Ovary (tissue), 9 donors: Measurements from ENCODE around the gene CNOT6L. TPM values are rescaled to one million over a fixed set of nuclear protein-coding genes. Genes with fewer than 3 reads are reported as not detected.

Experiments used
- DNase-seq, 5 donors: peaks; one replicate each; pipeline ENCODE4 v3.0.0-alpha.2; 2019 to 2020
- H3K27ac ChIP-seq, 2 donors: fragments of 200-600 bp; one replicate each; pipeline versions ENCODE4 v1.5.1 to v1.8.0; 2019 to 2022
- H3K27me3 ChIP-seq: fragments of 200-600 bp; one replicate; pipeline ENCODE4 v1.8.0; 2022
- H3K36me3 ChIP-seq: fragments of 200-600 bp; sonication (generic); one replicate; pipeline ENCODE4 v1.5.1; 2019
- H3K4me1 ChIP-seq: one replicate; pipeline ENCODE4 v1.8.1; 2013; ENCODE audit warnings: mild to moderate bottlenecking, moderate library complexity; ENCODE audit not compliant: insufficient read depth
- H3K4me3 ChIP-seq: fragments of 200-600 bp; sonication (generic); one replicate; pipeline ENCODE4 v1.5.1; 2017
- H3K9me3 ChIP-seq, 2 donors: fragments of 200-600 bp in 1 of 2; sonication (generic) in 1 of 2; one replicate each; pipeline versions ENCODE4 v1.5.1 to v1.8.1; 2013 to 2019; ENCODE audit warnings: mild to moderate bottlenecking in 1 of 2, moderate library complexity in 1 of 2
- CTCF ChIP-seq, 3 donors: fragments of 450-650 bp in 2 of 3; fragments of 200-600 bp in 1 of 3; IDR thresholded peaks; one replicate each; pipeline versions ENCODE4 v1.5.1 to v1.8.0; 2016 to 2022; ENCODE audit warnings: antibody characterized with exemption in 3 of 3, mild to moderate bottlenecking in 1 of 3
- EP300 ChIP-seq: sonication (generic); formaldehyde crosslinking; IDR thresholded peaks from one replicate; pipeline ENCODE4 v1.6.1; 2017; ENCODE audit warnings: antibody characterized with exemption
- POLR2A ChIP-seq: fragments of 450-650 bp; IDR thresholded peaks from one replicate; pipeline ENCODE4 v1.6.1; 2017; ENCODE audit warnings: antibody characterized with exemption, mild to moderate bottlenecking, moderate library complexity
- WGBS, 3 donors: extraction: QIAGEN DNeasy Blood & Tissue Kit in 1 of 3; methylation state at CpG; one replicate each; pipeline versions ENCODE4 v1.1.5 to v1.1.7; 2013 to 2017; 5-methylcytosine and 5-hydroxymethylcytosine counted together
- intact Hi-C, 4 donors: fragments of 100-400 bp; cut with DNase I; formaldehyde crosslinking; loops; one replicate each; pipeline versions ENCODE4 v1.11.0 to v1.15.1; 2022 to 2023
- polyA plus RNA-seq, 2 donors: library from polyadenylated mRNA; stranded (reverse); fragments of 200-250 nt in 1 of 2; fragments of 350-450 nt in 1 of 2; fragmentation: Illumina TruSeq in 1 of 2; extraction: RNeasy Lipid Tissue Mini Kit (QIAGEN cat#74804) in 1 of 2; gene quantifications; one replicate each; pipeline ENCODE4 v1.2.3, GENCODE V29; 2013 to 2014
- total RNA-seq, 7 donors: library from RNA; depleted of rRNA in 2 of 7; stranded (reverse); fragments of >200 nt in 2 of 7; fragmentation: NEBNext Ultra II Directional in 3 of 7; extraction: Animal tissue kit (Norgen Biotek cat#: 25700) in 3 of 7; gene quantifications; one replicate each; pipeline versions ENCODE4 v1.1.0 to v1.2.4, GENCODE V29; 2016 to 2023
- donor health status: DM: no; HTN: no; CAD: no; lungs with moderate emphysema.
- donor health status: DM: no; HTN: no; CAD: no.
- donor health status: Bipolar disorder and iron deficiency.
- donor health status: DM: yes; HTN: yes; CAD: no.
- donor health status: DM: no; HTN: no; CAD: no.
- donor health status: DM: yes; HTN: yes; CAD: no.

The CNOT6L gene
- total and polyA plus RNA-seq, 9 donors, result 7.7 to 58.6 (median 47.0) TPM

GRCh38 chr4:77819404-77819842, 255 bp upstream of the CNOT6L start:
- DNase-seq, result no peak
- Histone ChIP-seq H3K36me3 (no peaks in the 10 kb centered on the region), H3K4me1 (peaks cover 9% of the 10 kb centered on the region), H3K27ac (peak overlapping the region; percentile 98), H3K4me3 (peak overlapping the region; percentile 90), H3K27me3 (no peaks in the 10 kb centered on the region), H3K9me3 (no peaks in the 10 kb centered on the region)
- no peak for TF ChIP-seq CTCF (IDR thresholded peaks at IDR 0.05)
- no peak for TF ChIP-seq POLR2A
- TF ChIP-seq EP300, result no peak
- WGBS, 3 donors, result 0 to 2% (median 0%) methylated on average over 18 to 65 of the region's 66 CpGs
- intact Hi-C loops, result loop anchor here in 1 of 4 donors (2.0 kb wide), 1 partner anchor 43 kb away; the partner anchor contains the start of gene MRPL1

GRCh38 chr4:77818073-77818601, 1.0 kb downstream of the CNOT6L start:
- H3K9me3 ChIP-seq, result no peaks in the 10 kb centered on the region
- H3K27me3 ChIP-seq, result no peaks in the 10 kb centered on the region
- H3K27ac ChIP-seq, result peak overlapping the region; percentile 98
- intact Hi-C loops, result loop anchor here in 1 of 4 donors (2.0 kb wide), 1 partner anchor 45 kb away; the partner anchor contains the start of gene MRPL1
- peak overlapping the region; percentile 90 for H3K4me3 ChIP-seq
- H3K36me3 ChIP-seq, result no peaks in the 10 kb centered on the region
- DNase-seq, result peak; percentile 64 to 76 (median 69)
- 0 to 1% (median 0%) methylated on average over 13 of the region's 13 CpGs for WGBS, 3 donors
- TF ChIP-seq EP300 (no peak), CTCF (IDR thresholded peaks at IDR 0.05) (peak; percentile 29 to 60 (median 32))
- peaks cover 9% of the 10 kb centered on the region for H3K4me1 ChIP-seq

- peak overlapping the region; percentile 90 for H3K4me3 ChIP-seq
- H3K36me3 ChIP-seq, result no peaks in the 10 kb centered on the region
- intact Hi-C loops, result loop anchor here in 1 of 4 donors (2.0 kb wide), 1 partner anchor 45 kb away; the partner anchor contains the start of gene MRPL1
- 24 to 33% (median 25%) methylated on average over 8 of the region's 8 CpGs for WGBS, 3 donors
- H3K27me3 ChIP-seq, result no peaks in the 10 kb centered on the region
- peak overlapping the region in 1 of 2 donors; percentile 98 for H3K27ac ChIP-seq
- no peaks in the 10 kb centered on the region for H3K9me3 ChIP-seq
- TF ChIP-seq EP300 (no peak), POLR2A (no peak), CTCF (IDR thresholded peaks at IDR 0.05) (no peak)
- H3K4me1 ChIP-seq, result peaks cover 9% of the 10 kb centered on the region
- no peak for DNase-seq
Measured at GRCh38 chr4:77817304-77818072, 1.7 kb downstream of the CNOT6L start.

GRCh38 chr4:77816546-77816945, 2.6 kb downstream of the CNOT6L start:
- intact Hi-C loops, result no loop called here
- no peaks in the 10 kb centered on the region for H3K36me3 ChIP-seq
- H3K27ac ChIP-seq, result no peak overlapping the region
- TF ChIP-seq POLR2A (no peak), EP300 (no peak), CTCF (IDR thresholded peaks at IDR 0.05) (no peak)
- no peaks in the 10 kb centered on the region for H3K27me3 ChIP-seq
- WGBS, 3 donors, result 24 to 59% (median 43%) methylated on average over 2 of the region's 2 CpGs
- H3K4me3 ChIP-seq, result no peak overlapping the region
- no peak for DNase-seq
- H3K4me1 ChIP-seq, result peaks cover 9% of the 10 kb centered on the region
- no peaks in the 10 kb centered on the region for H3K9me3 ChIP-seq
